Epithelial cell of esophagus (primary cell): ENCODE results near the gene LETM1.
"Not testable (repeated sequence)": the region's sequence is repeated elsewhere in the genome, so short reads cannot be mapped to it uniquely, and the experiment has no call there.

Experiments
- DNase-seq: peaks from one replicate; pipeline ENCODE4 v3.0.0; 2010; ENCODE audit warnings: low read depth
- H3K4me3 ChIP-seq: 2 replicates; pipeline ENCODE4 v1.5.1; 2011; ENCODE audit warnings: mild to moderate bottlenecking, low read length, control low read depth
- CTCF ChIP-seq: IDR thresholded peaks from 2 replicates; pipeline ENCODE4 v1.5.1; 2011; ENCODE audit warnings: low read depth, mild to moderate bottlenecking, low read length, control low read depth, inconsistent platforms; ENCODE audit not compliant: insufficient read depth; ENCODE audit errors: missing control alignments

The LETM1 gene

GRCh38 chr4:1839282-1839681 lies 16.7 kb downstream of the LETM1 start:
- DNase-seq = peak; percentile 37
- TF ChIP-seq CTCF = no peak
- H3K4me3 ChIP-seq = no peak overlapping the region

GRCh38 chr4:1837069-1837468 lies 18.9 kb downstream of the LETM1 start:
- H3K4me3 ChIP-seq = no peak overlapping the region
- no peak for DNase-seq
- no peak for TF ChIP-seq CTCF

- no peak overlapping the region for H3K4me3 ChIP-seq
- no peak for TF ChIP-seq CTCF
- no peak for DNase-seq
Observed at GRCh38 chr4:1836650-1837049, 19.3 kb downstream of the LETM1 start.

- DNase-seq, H3K4me3 ChIP-seq: not testable (repeated sequence)
Observed at GRCh38 chr4:1835836-1836235, 20.1 kb downstream of the LETM1 start.

- no peak overlapping the region for H3K4me3 ChIP-seq
- TF ChIP-seq CTCF = no peak
- DNase-seq = no peak
Observed at GRCh38 chr4:1834047-1834775, 21.7 kb downstream of the LETM1 start.

- no peak for DNase-seq
- H3K4me3 ChIP-seq = no peak overlapping the region
- no peak for TF ChIP-seq CTCF
Observed at GRCh38 chr4:1833307-1834046, 22.5 kb downstream of the LETM1 start.

GRCh38 chr4:1832690-1833089 lies 23.3 kb downstream of the LETM1 start:
- H3K4me3 ChIP-seq = no peak overlapping the region
- no peak for TF ChIP-seq CTCF
- no peak for DNase-seq
